H1 (cell line): ENCODE measurements around the gene FHIT. TPM values are rescaled to one million over a fixed set of nuclear protein-coding genes. Genes with fewer than 3 reads are reported as not detected.

Source experiments
- CTCF ChIA-PET: fragments of 300-600 bp; sonication (Branson Sonifier 250); formaldehyde crosslinking; loops from one replicate; lab custom pipeline; 2021; ENCODE audit not compliant: partially characterized antibody; lab: Charles Lee
- POLR2A ChIA-PET: fragments of 300-600 bp; sonication (Branson Sonifier 250); formaldehyde crosslinking; loops from one replicate; lab custom pipeline; 2021; ENCODE audit warnings: inconsistent platforms; ENCODE audit not compliant: partially characterized antibody; lab: Charles Lee
- DNase-seq, 2 experiments: peaks; one replicate each; pipeline versions ENCODE4 v3.0.0 to v3.0.0-alpha.2; 2010 to 2022; ENCODE audit warnings: low spot score in 2 of 2, low read depth in 1 of 2, mixed read lengths in 1 of 2
- FAIRE-seq: peaks from 2 replicates; lab custom pipeline; 2011; peaks lifted over from hg19 to GRCh38; lab: Jason Lieb, UNC
- H2AFZ ChIP-seq: 2 replicates; pipeline ENCODE4 v1.8.1; 2012; ENCODE audit warnings: low read length, inconsistent platforms
- H2AK5ac ChIP-seq: 2 replicates; pipeline ENCODE4 v1.6.1; 2013; ENCODE audit warnings: low read depth, low read length
- H2BK120ac ChIP-seq: replicated peaks from 2 replicates; pipeline ENCODE3; 2013; ENCODE audit warnings: low read depth, low read length, inconsistent platforms
- H2BK12ac ChIP-seq: 2 replicates; pipeline ENCODE4 v1.6.1; 2013; ENCODE audit warnings: low read depth, low read length
- H2BK15ac ChIP-seq: 2 replicates; pipeline ENCODE4 v1.6.1; 2013; ENCODE audit warnings: low read length
- H2BK20ac ChIP-seq: 2 replicates; pipeline ENCODE4 v1.6.1; 2013; ENCODE audit warnings: low read length
- H2BK5ac ChIP-seq: 2 replicates; pipeline ENCODE4 v1.6.1; 2013; ENCODE audit warnings: low read depth, low read length
- H3K14ac ChIP-seq: 2 replicates; pipeline ENCODE4 v1.6.1; 2013; ENCODE audit warnings: inconsistent platforms; ENCODE audit not compliant: insufficient read length
- H3K18ac ChIP-seq: 2 replicates; pipeline ENCODE4 v1.6.1; 2013; ENCODE audit warnings: low read length; ENCODE audit errors: extremely low read depth
- H3K23ac ChIP-seq: 2 replicates; pipeline ENCODE4 v1.6.1; 2013; ENCODE audit warnings: inconsistent platforms; ENCODE audit not compliant: insufficient read length
- H3K23me2 ChIP-seq: 2 replicates; pipeline ENCODE4 v1.6.1; 2013; ENCODE audit warnings: low read depth, low read length
- H3K27ac ChIP-seq: 2 replicates; pipeline ENCODE4 v1.6.1; 2011; ENCODE audit warnings: low read depth, low read length, inconsistent platforms
- H3K27me3 ChIP-seq, 4 experiments: replicated peaks in 1 of 4; 1 replicate in 1 of 4; 2 replicates in 3 of 4; pipeline versions ENCODE4 v1.6.1 to v1.8.1; 2011 to 2013; ENCODE audit warnings: low read length in 3 of 4, mild to moderate bottlenecking in 3 of 4, inconsistent platforms in 2 of 4, mixed read lengths in 2 of 4, moderate library complexity in 1 of 4; ENCODE audit not compliant: control insufficient read depth in 3 of 4, insufficient read depth in 3 of 4; ENCODE audit errors: extremely low read depth in 1 of 4
- H3K36me3 ChIP-seq, 4 experiments: 2 replicates each; pipeline versions ENCODE4 v1.6.1 to v1.8.1; 2011 to 2013; ENCODE audit warnings: mild to moderate bottlenecking in 4 of 4, low read length in 3 of 4, moderate library complexity in 2 of 4, control low read depth in 1 of 4, inconsistent platforms in 1 of 4; ENCODE audit not compliant: insufficient read depth in 4 of 4, control insufficient read depth in 2 of 4
- H3K4ac ChIP-seq: replicated peaks from 2 replicates; pipeline ENCODE3; 2013; ENCODE audit warnings: low read length, low read depth, mixed read lengths, inconsistent platforms; ENCODE audit not compliant: insufficient read length
- H3K4me1 ChIP-seq, 4 experiments: replicated peaks in 1 of 4; 1 replicate in 1 of 4; 2 replicates in 3 of 4; pipeline versions ENCODE4 v1.6.1 to v1.8.1; 2011 to 2013; ENCODE audit warnings: low read length in 3 of 4, inconsistent platforms in 2 of 4, mixed read lengths in 1 of 4; ENCODE audit not compliant: insufficient read depth in 4 of 4, control insufficient read depth in 3 of 4
- H3K4me2 ChIP-seq, 2 experiments: 2 replicates each; pipeline versions ENCODE4 v1.6.1 to v1.8.1; 2011 to 2013; ENCODE audit warnings: low read depth in 2 of 2, low read length in 2 of 2, control low read depth in 1 of 2, inconsistent platforms in 1 of 2, mild to moderate bottlenecking in 1 of 2; ENCODE audit not compliant: insufficient read depth in 1 of 2
- H3K4me3 ChIP-seq, 4 experiments: fragments of 200-600, 300-600 bp in 1 of 4; sonication (generic), shearing (Covaris generic), sonication (Bioruptor Twin) in 1 of 4; 2 replicates each; pipeline versions ENCODE4 v1.5.1 to v1.8.1; 2011 to 2016; ENCODE audit warnings: low read length in 4 of 4, low read depth in 3 of 4, control low read depth in 2 of 4, inconsistent platforms in 2 of 4, mild to moderate bottlenecking in 2 of 4, mixed read lengths in 1 of 4, moderate library complexity in 1 of 4; ENCODE audit not compliant: insufficient read depth in 2 of 4; ENCODE audit errors: extremely low read depth in 1 of 4
- H3K56ac ChIP-seq: replicated peaks from 2 replicates; pipeline ENCODE3; 2013; ENCODE audit warnings: low read depth, mild to moderate bottlenecking, mixed read lengths, low read length, inconsistent platforms; ENCODE audit not compliant: insufficient read length
- H3K79me1 ChIP-seq: 2 replicates; pipeline ENCODE4 v1.6.1; 2013; ENCODE audit warnings: low read depth, low read length, control low read depth
- H3K79me2 ChIP-seq, 2 experiments: 2 replicates each; pipeline versions ENCODE4 v1.6.1 to v1.8.1; 2012 to 2013; ENCODE audit warnings: low read length in 2 of 2, mild to moderate bottlenecking in 2 of 2, inconsistent platforms in 1 of 2; ENCODE audit not compliant: insufficient read depth in 2 of 2, control insufficient read depth in 1 of 2
- H3K9ac ChIP-seq, 4 experiments: replicated peaks in 1 of 4; 1 replicate in 1 of 4; 2 replicates in 3 of 4; pipeline versions ENCODE4 v1.6.1 to v1.8.1; 2011 to 2013; ENCODE audit warnings: low read depth in 3 of 4, low read length in 3 of 4, control low read depth in 2 of 4, mild to moderate bottlenecking in 2 of 4, moderate library complexity in 2 of 4, inconsistent platforms in 1 of 4; ENCODE audit errors: extremely low read depth in 1 of 4
- H3K9me3 ChIP-seq, 2 experiments: 2 replicates each; pipeline versions ENCODE4 v1.6.1 to v1.8.1; 2012 to 2013; ENCODE audit warnings: mild to moderate bottlenecking in 2 of 2, moderate library complexity in 2 of 2, control low read depth in 1 of 2, inconsistent platforms in 1 of 2, low read depth in 1 of 2, low read length in 1 of 2, mixed read lengths in 1 of 2; ENCODE audit not compliant: insufficient read depth in 2 of 2
- H4K20me1 ChIP-seq, 2 experiments: replicated peaks in 1 of 2; 2 replicates each; pipeline versions ENCODE3 to v1.8.1; 2011 to 2013; ENCODE audit warnings: inconsistent platforms in 2 of 2, low read length in 2 of 2, mild to moderate bottlenecking in 1 of 2; ENCODE audit not compliant: insufficient read depth in 2 of 2, control insufficient read depth in 1 of 2
- H4K5ac ChIP-seq: 2 replicates; pipeline ENCODE4 v1.6.1; 2013; ENCODE audit warnings: low read length, low read depth, mixed read lengths, inconsistent platforms; ENCODE audit not compliant: insufficient read length
- H4K8ac ChIP-seq: 2 replicates; pipeline ENCODE4 v1.8.0; 2013; ENCODE audit warnings: mild to moderate bottlenecking, moderate library complexity, low read length, inconsistent platforms; ENCODE audit not compliant: insufficient read depth; ENCODE audit errors: extremely low read depth
- H4K91ac ChIP-seq: replicated peaks from 2 replicates; pipeline ENCODE3; 2013; ENCODE audit warnings: low read length, mixed read lengths, inconsistent platforms; ENCODE audit not compliant: insufficient read length
- ASH2L ChIP-seq: fragments of 200-600, 300-600 bp; sonication (generic); IDR thresholded peaks from one replicate; pipeline ENCODE4 v1.7.1; 2017; ENCODE audit warnings: low read length
- BACH1 ChIP-seq: IDR thresholded peaks from 2 replicates; pipeline ENCODE4 v1.6.1; 2012; ENCODE audit warnings: low read length, improper control_type of control experiment
- BRCA1 ChIP-seq: IDR thresholded peaks from 2 replicates; pipeline ENCODE4 v1.6.1; 2012; ENCODE audit warnings: low read depth, low read length, improper control_type of control experiment
- EGR1 ChIP-seq: IDR thresholded peaks from 2 replicates; pipeline ENCODE4 v1.6.1; 2011; ENCODE audit warnings: low read depth, low read length, borderline replicate concordance
- GTF2F1 ChIP-seq: IDR thresholded peaks from 2 replicates; pipeline ENCODE4 v1.6.1; 2012; ENCODE audit warnings: low read depth, low read length, improper control_type of control experiment, borderline replicate concordance
- JUND ChIP-seq: IDR thresholded peaks from 2 replicates; pipeline ENCODE4 v1.6.1; 2011; ENCODE audit warnings: mild to moderate bottlenecking, improper control_type of control experiment, low read length
- KDM1A ChIP-seq: fragments of 200-600, 300-600 bp; sonication (generic); IDR thresholded peaks from 2 replicates; pipeline ENCODE4 v1.7.1; 2016; ENCODE audit warnings: mild to moderate bottlenecking, low read length, borderline replicate concordance
- KDM5A ChIP-seq: fragments of 200-600 bp; IDR thresholded peaks from 2 replicates; pipeline ENCODE4 v1.7.1; 2012; ENCODE audit warnings: mild to moderate bottlenecking, low read length, inconsistent platforms, mixed read lengths
- SIRT6 ChIP-seq: IDR thresholded peaks from one replicate; pipeline ENCODE4 v1.7.1; 2012; ENCODE audit warnings: low read length, inconsistent platforms
- SP2 ChIP-seq: IDR thresholded peaks from 2 replicates; pipeline ENCODE4 v1.6.1; 2012; ENCODE audit warnings: mild to moderate bottlenecking, low read length, inconsistent platforms
- SP4 ChIP-seq: IDR thresholded peaks from 2 replicates; pipeline ENCODE4 v1.6.1; 2012; ENCODE audit warnings: low read length, inconsistent platforms
- WGBS, 2 experiments: shearing (Covaris generic) in 1 of 2; methylation state at CpG; one replicate each; pipeline versions ENCODE4 v1.1.6 to v1.1.7; 2013 to 2015; ENCODE audit warnings: low lambda C conversion rate in 2 of 2, mixed read lengths in 2 of 2, inconsistent platforms in 1 of 2, low coverage in 1 of 2, missing lambda C conversion rate in 1 of 2; ENCODE audit not compliant: insufficient replicate concordance in 2 of 2, insufficient coverage in 1 of 2, insufficient read length in 1 of 2; ENCODE audit errors: extremely low coverage in 1 of 2, missing lambda C conversion rate in 1 of 2; 5-methylcytosine and 5-hydroxymethylcytosine counted together
- polyA plus RNA-seq, 7 experiments: library from polyadenylated mRNA; depleted of rRNA in 3 of 7; stranded (reverse) in 5 of 7; unstranded in 2 of 7; fragments of >200 nt in 5 of 7; fragments of 200-250 nt in 2 of 7; gene quantifications; 1 replicate in 5 of 7; 2 replicates in 1 of 7; 4 replicates in 1 of 7; pipeline versions ENCODE4 v1.2.1 to v1.2.3, GENCODE V29; 2011 to 2013; ENCODE audit warnings: missing spikeins in 2 of 7, mixed read lengths in 2 of 7
- total RNA-seq: library from RNA; stranded (reverse); fragmentation: NEBNext Ultra II Directional; extraction: Animal tissue kit (Norgen Biotek cat#: 25700); gene quantifications from 2 replicates; pipeline ENCODE4 v1.2.1, GENCODE V29; 2021
- TF ChIP-seq, protein P1 (sequence below): IDR thresholded peaks from 2 replicates; pipeline ENCODE4 v1.6.1; 2012; ENCODE audit warnings: low read length, inconsistent platforms

The FHIT gene
- total and polyA plus RNA-seq, 2 of the 8 experiments (the other 6 are each of a cell fraction or from before 2014, with no cell fraction given) = 1.2 to 3.2 TPM

- Histone ChIP-seq H4K20me1 (no peaks in the 10 kb centered on the region), H3K36me3 (no peaks in the 10 kb centered on the region), H2AFZ (no peak overlapping the region)
- 96 to 100% methylated on average over 1 to 4 of the region's 4 CpGs for WGBS, 2 experiments
- TF ChIP-seq, protein P1, sequence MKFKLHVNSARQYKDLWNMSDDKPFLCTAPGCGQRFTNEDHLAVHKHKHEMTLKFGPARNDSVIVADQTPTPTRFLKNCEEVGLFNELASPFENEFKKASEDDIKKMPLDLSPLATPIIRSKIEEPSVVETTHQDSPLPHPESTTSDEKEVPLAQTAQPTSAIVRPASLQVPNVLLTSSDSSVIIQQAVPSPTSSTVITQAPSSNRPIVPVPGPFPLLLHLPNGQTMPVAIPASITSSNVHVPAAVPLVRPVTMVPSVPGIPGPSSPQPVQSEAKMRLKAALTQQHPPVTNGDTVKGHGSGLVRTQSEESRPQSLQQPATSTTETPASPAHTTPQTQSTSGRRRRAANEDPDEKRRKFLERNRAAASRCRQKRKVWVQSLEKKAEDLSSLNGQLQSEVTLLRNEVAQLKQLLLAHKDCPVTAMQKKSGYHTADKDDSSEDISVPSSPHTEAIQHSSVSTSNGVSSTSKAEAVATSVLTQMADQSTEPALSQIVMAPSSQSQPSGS = no peak
- TF ChIP-seq SIRT6 = no peak
- TF ChIP-seq ASH2L = no peak
- no peak for TF ChIP-seq SP4
- no peak for TF ChIP-seq GTF2F1
- TF ChIP-seq JUND = no peak
- no peak for TF ChIP-seq KDM5A
- no peak for TF ChIP-seq SP2
- no peak for TF ChIP-seq EGR1
- no peak for TF ChIP-seq BACH1
- TF ChIP-seq KDM1A = no peak
- TF ChIP-seq BRCA1 = no peak
- TF ChIP-seq, all 59 proteins: peak for 0
- no peak overlapping the region for H3K4ac ChIP-seq
- ChIA-PET POLR2A (no interaction called here), CTCF (interaction anchor here (0.6 to 1.5 kb wide), 2 partner anchors 161 to 1779 kb away, joined by 3 to 4 read pairs; no protein-coding TSS in a partner anchor)
- no peaks in the 10 kb centered on the region for H3K79me2 ChIP-seq
- H2BK120ac ChIP-seq = no peak overlapping the region
- H3K14ac ChIP-seq = no peak overlapping the region
- no peaks in the 10 kb centered on the region for H3K27me3 ChIP-seq
- no peak overlapping the region for H2BK5ac ChIP-seq
- H3K4me3 ChIP-seq = no peak overlapping the region
- H3K9me3 ChIP-seq = peaks cover 6 to 8% of the 10 kb centered on the region in 2 experiments; a peak in 2 of 4 replicates
- no peaks in the 10 kb centered on the region for H3K4me1 ChIP-seq
- no peak overlapping the region for H3K56ac ChIP-seq
- H2BK15ac ChIP-seq = no peak overlapping the region
- no peak overlapping the region for H4K5ac ChIP-seq
- no peak overlapping the region for H3K18ac ChIP-seq
- no peak overlapping the region for H4K91ac ChIP-seq
- H3K4me2 ChIP-seq = no peak overlapping the region
- no peak overlapping the region for H2BK12ac ChIP-seq
- no peaks in the 10 kb centered on the region for H3K79me1 ChIP-seq
- H4K8ac ChIP-seq = no peak overlapping the region
- peak overlapping the region in 1 of 4 experiments; percentile 34; a peak in 1 of 7 replicates for H3K9ac ChIP-seq
- H3K23me2 ChIP-seq = no peaks in the 10 kb centered on the region; the same call in 1 of the 2 replicates
- DNase-seq (no peak), FAIRE-seq (no peak)
- no peak overlapping the region for H3K23ac ChIP-seq
- H2AK5ac ChIP-seq = no peak overlapping the region
- no peak overlapping the region for H2BK20ac ChIP-seq
- H3K27ac ChIP-seq = no peak overlapping the region
Observed at GRCh38 chr3:60916546-60916945, 334.7 kb downstream of the FHIT start.
